Activated naive CD8-positive, alpha-beta T cell treated with anti-CD3 and anti-CD28 coated beads for 36 hours (primary cell): Measurements from ENCODE around the gene ST6GALNAC4. TPM values are rescaled to one million over a fixed set of nuclear protein-coding genes. Genes with fewer than 3 reads are reported as not detected.
A peak's percentile ranks its signal among the peaks of the same experiment; 100 is the strongest.

Source experiments
- DNase-seq: peaks from one replicate; pipeline ENCODE4 v3.0.0; 2021
- H3K27ac Mint-ChIP-seq: one replicate; pipeline ENCODE4 v1.8.0; 2022; ENCODE audit warnings: mild to moderate bottlenecking, moderate library complexity, mixed read lengths
- H3K27me3 Mint-ChIP-seq: one replicate; pipeline ENCODE4 v1.8.0; 2022; ENCODE audit warnings: mild to moderate bottlenecking, mixed read lengths
- H3K36me3 Mint-ChIP-seq: one replicate; pipeline ENCODE4 v1.8.0; 2021; ENCODE audit warnings: mild to moderate bottlenecking, mixed read lengths
- H3K4me1 Mint-ChIP-seq: one replicate; pipeline ENCODE4 v1.8.0; 2021; ENCODE audit warnings: mixed read lengths
- H3K4me3 Mint-ChIP-seq: one replicate; pipeline ENCODE4 v1.8.0; 2022; ENCODE audit warnings: mild to moderate bottlenecking, moderate library complexity, mixed read lengths
- H3K9me3 Mint-ChIP-seq: one replicate; pipeline ENCODE4 v1.8.0; 2022; ENCODE audit warnings: mixed read lengths
- total RNA-seq, 2 experiments: library from RNA; stranded (reverse); gene quantifications; one replicate each; pipeline ENCODE4 v1.2.3, GENCODE V29; 2021

Gene ST6GALNAC4
- total RNA-seq, 2 experiments from 2014 or later: 45.3 to 51.2 TPM

DNA sequence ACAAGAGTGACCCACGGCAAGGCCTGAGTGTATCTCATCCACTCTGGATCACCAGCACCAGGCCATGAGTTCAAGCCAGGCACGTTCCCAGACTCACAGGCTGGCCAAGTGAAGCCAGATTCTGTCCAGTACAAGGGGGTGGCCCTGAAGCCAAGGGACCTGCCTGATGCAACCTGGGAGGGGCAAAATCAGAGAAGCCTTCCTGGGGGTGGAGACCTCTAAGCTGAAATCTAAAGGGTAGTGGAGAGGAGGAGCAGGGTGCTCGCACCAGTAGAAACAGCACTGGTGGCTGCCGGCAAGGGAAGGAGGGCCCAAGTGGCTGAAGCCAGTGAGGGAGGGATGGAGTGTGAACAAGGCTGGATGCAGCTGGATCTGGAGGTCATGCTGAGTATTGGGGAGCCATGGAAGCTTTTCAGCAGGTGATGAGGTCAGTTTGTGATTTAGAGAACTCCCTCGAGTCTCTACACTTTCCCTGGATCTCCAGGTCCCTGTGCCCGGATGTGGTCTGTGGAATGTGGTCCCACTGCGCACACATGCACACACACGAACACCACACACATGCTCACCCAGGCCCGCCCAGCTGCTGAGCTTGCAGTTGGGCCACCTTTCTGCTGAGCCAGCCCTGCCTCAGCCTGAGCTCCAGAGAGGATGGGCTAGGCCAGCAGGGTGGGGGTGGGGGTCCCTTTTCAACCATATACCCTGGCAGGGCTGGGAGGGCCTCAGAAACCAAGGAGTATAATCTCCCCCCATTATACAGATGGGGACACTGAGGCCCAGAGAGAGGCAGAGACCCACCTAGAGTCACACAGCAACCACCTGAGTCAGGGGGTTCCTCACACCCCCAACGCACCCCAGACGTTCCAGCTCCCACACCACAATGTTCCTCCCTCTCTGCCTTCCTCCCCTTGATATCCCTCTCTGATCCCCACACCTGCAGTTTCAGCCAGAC is 12.1 kb upstream of the ST6GALNAC4 start:
- DNase-seq: no peak
- peaks cover 16% of the 10 kb centered on the region for H3K4me1 Mint-ChIP-seq
- H3K27ac Mint-ChIP-seq: no peak overlapping the region
- peaks cover 5% of the 10 kb centered on the region for H3K27me3 Mint-ChIP-seq
- peaks cover 4% of the 10 kb centered on the region for H3K36me3 Mint-ChIP-seq
- no peak overlapping the region for H3K4me3 Mint-ChIP-seq
- no peaks in the 10 kb centered on the region for H3K9me3 Mint-ChIP-seq

DNA sequence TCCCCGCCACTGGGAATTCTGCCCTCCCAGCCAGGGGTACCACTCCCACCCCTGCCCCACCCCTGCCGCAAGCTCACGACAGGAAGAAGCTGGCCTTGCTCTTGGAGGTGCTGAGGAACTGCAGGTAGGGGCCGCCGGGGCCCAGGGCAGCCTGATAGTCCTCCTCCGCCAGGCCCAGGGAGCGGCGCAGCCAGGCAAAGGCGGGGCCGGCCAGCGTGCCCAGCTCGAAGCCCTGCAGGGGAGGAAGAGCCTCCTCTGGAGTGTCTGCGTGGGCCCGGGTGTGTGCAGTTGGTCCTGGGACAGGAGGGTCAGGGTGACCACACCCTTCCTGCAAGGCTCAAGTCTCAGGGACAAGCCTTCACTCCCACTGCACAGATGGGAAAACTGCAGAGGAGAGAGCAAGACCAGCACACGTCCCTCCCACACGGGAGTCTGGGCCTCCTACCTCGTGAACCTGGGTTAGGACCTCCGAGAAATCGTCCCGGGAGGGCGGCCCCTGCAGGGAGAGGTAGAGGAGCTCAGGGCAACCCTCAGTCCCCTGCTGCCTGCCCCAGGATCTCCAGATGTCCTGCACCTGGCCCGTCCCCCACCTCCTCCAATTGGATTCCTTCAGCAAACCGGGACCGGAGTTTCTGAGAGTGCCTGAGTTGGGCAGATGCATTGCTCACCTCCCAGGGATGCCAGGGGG is 11.3 kb upstream of the ST6GALNAC4 start:
- no peak for DNase-seq
- peaks cover 5% of the 10 kb centered on the region for H3K27me3 Mint-ChIP-seq
- no peaks in the 10 kb centered on the region for H3K9me3 Mint-ChIP-seq
- H3K4me1 Mint-ChIP-seq: peaks cover 16% of the 10 kb centered on the region
- H3K36me3 Mint-ChIP-seq: peaks cover 3% of the 10 kb centered on the region
- no peak overlapping the region for H3K4me3 Mint-ChIP-seq
- no peak overlapping the region for H3K27ac Mint-ChIP-seq

DNA sequence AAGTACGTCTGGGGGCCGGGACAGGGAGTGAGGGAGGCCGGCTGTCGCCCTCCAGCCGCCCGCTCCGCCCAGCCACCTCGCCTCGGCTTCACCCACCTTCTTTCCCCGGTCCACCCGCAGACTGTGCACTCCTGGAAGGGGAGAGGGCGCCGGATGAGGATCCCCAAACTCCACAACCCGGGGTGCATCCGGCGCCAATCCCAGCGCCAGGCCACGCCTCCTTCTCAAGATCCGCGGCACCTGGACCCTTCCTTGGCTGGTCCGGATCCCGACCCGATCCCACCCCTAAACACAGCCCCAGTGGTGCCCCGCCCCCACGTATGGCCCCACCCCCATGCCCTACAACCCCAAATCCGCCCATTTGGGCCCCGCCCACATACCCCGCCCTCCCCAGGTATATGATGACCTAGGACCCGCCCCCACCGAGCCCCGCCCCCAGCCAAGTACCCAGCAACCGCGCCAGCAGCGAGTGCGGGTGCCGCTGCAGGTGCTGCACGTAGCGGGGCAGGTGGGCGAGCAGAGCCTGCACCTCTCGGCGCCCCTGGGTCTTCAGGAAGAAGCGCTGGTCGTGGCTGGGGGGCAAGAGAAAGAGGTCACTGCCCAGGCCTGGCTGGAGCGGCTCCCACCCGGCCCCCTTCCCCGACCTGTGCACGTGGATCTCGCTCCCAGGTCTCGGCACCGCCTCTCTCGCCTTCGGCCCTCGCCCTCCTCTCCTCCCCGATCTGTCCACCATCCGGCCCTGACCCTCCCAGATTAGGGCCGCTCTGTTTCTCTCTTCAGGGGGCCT is 10.6 kb upstream of the ST6GALNAC4 start:
- Mint-ChIP-seq H3K27me3 (peaks cover 5% of the 10 kb centered on the region), H3K4me3 (peak overlapping the region; percentile 75)

DNA sequence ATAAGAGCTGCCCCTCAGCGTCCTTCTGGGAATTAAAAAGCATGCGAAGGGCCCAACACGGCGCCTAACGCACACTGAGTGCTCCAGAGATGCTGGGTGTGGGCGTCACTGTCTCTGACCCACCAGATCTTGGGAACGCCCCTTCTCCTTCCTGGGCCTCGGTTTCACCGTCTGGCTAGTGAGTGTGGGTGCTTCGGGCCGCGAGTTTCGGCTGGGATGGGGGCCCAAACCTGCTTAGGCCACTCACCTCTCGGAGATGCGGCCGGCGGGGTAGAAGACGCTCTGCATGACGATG is 10.0 kb upstream of the ST6GALNAC4 start:
- Mint-ChIP-seq H3K4me3 (peak overlapping the region; percentile 75), H3K4me1 (peaks cover 19% of the 10 kb centered on the region), H3K27me3 (peaks cover 5% of the 10 kb centered on the region), H3K27ac (no peak overlapping the region), H3K9me3 (no peaks in the 10 kb centered on the region), H3K36me3 (no peaks in the 10 kb centered on the region)
- DNase-seq: no peak

More for the DNA sequence above, 10.6 kb upstream of the ST6GALNAC4 start:
- Mint-ChIP-seq H3K36me3 (no peaks in the 10 kb centered on the region), H3K27ac (no peak overlapping the region), H3K9me3 (no peaks in the 10 kb centered on the region), H3K4me1 (peaks cover 16% of the 10 kb centered on the region)
- peak; percentile 56 for DNase-seq

DNA sequence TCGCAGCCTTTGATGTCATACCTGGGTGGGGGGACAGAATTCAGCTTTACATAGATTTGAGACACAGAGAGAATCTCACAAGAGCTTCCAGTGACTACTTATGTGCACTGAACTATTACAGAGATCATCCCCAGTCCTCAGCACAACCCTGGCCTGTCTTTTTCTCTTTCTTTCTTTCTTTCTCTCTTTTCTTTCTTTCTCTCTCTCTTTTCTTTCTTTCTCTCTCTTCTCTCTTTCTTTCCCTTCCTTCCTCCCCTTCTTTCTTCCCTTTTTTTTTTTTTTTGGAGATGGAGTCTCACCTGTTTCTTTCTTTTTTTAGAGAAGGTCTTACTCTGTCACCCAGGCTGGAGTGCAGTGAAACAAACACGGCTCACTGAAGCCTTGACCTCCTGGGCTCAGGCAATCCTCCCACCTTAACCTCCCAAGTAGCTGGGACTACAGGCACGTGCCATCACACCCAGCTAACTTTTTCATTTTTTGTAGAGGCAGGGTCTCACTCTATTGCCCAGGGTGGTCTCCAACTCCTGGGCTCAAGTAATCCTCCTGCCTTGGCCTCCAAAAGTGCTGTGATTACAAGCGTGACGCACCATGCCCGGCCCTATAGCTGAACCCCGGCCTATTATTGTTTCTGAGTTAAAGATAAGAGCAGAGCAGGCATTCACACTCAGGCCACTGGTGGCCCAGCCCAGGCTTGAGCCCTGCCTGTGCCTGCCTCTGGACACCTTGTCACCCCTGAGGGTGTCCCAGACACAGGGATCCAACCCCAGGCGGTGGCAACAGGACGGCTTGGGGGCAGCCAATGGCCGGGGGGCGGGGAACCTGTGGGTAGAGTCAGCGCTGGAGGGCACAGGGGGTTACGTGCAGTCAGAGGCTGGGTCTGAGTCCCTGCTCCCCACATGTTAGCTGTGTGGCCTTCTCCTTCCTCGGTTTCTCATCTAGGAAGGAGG is 9.4 kb upstream of the ST6GALNAC4 start:
- Mint-ChIP-seq H3K9me3 (no peaks in the 10 kb centered on the region), H3K27ac (no peak overlapping the region), H3K27me3 (peaks cover 5% of the 10 kb centered on the region), H3K4me1 (peaks cover 17% of the 10 kb centered on the region), H3K4me3 (peak overlapping the region; percentile 37), H3K36me3 (no peaks in the 10 kb centered on the region)
- no peak for DNase-seq

DNA sequence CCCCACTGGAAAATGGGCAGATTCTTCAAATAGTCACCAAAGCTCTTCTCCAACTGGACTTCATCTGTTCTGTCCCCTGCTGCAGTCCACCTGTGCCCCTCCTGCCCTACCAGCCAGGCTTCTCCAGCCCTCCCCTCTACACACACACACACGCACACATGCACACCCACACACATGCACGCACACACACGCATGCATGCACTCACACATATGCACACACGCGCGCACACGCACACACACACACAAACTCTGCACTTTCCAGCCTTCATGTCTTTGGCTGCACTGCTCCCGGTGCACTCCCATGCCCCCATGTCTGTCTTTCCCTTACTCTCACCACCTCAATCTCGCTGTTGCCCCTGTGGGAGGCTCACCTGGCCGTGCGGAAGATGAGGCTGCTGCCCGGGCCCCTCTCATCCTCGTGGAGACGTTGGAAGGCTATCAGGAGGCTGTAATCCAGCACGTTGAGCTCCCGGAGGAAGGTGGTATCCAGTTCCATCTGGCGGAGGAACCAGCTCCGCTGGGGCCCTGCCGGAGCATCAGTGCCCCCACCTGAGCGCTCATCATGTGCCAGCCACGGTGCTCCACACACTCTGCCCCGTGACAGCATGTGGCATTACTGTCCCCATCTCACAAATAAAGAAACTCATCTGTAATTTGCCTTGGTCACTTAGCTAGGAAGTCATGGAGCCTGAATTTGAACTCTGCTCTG is 8.0 kb upstream of the ST6GALNAC4 start:
- no peak overlapping the region for H3K27ac Mint-ChIP-seq
- H3K9me3 Mint-ChIP-seq: no peaks in the 10 kb centered on the region

DNA sequence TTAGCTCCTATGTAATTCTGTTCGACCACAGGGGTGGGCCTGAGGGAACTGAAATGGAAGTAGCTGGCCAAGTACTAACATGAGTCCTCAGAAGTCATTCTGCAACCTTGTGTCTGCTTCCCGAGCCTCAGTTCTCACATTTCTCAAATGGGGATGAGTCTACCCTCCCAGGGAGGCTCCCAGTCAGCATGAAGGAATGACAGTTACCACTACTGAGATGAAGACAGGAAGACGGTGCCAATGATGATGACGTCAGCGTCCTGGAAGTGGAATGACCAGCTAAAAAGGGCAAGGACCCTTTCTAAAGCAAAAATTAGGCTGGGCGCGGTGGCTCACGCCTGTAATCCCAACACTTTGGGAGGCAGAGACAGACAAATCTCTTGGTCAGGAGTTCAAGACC is 6.9 kb upstream of the ST6GALNAC4 start:
- Mint-ChIP-seq H3K4me1 (peaks cover 21% of the 10 kb centered on the region), H3K27me3 (peaks cover 5% of the 10 kb centered on the region), H3K27ac (no peak overlapping the region), H3K9me3 (no peaks in the 10 kb centered on the region), H3K36me3 (no peaks in the 10 kb centered on the region), H3K4me3 (no peak overlapping the region)
- DNase-seq: no peak

More for the DNA sequence above, 8.0 kb upstream of the ST6GALNAC4 start:
- H3K4me1 Mint-ChIP-seq: peaks cover 13% of the 10 kb centered on the region
- H3K27me3 Mint-ChIP-seq: peaks cover 5% of the 10 kb centered on the region
- no peaks in the 10 kb centered on the region for H3K36me3 Mint-ChIP-seq
- H3K4me3 Mint-ChIP-seq: no peak overlapping the region
- DNase-seq: no peak

DNA sequence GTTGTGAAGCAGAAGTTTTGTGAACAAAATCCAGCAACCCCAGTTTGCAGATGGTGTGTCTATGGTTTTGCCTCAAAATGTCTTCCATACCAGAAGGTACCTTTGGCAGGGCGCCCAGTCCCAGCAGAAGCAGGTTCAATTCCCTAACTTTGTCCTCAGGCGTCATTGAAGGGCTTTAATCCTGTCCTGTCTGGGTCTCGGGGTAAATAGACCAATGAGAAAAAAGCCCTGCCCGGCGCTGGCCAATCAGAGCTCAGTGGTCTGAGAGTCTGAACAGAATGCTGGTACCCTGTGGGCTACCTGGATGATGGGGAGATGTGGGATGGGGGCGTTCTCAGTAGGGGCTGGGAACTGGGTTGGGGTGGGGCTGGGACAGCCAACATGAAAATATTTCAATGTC is 6.2 kb upstream of the ST6GALNAC4 start:
- H3K9me3 Mint-ChIP-seq: no peaks in the 10 kb centered on the region
- H3K27me3 Mint-ChIP-seq: peaks cover 5% of the 10 kb centered on the region
- H3K36me3 Mint-ChIP-seq: no peaks in the 10 kb centered on the region
- DNase-seq: no peak
- H3K27ac Mint-ChIP-seq: no peak overlapping the region
- H3K4me3 Mint-ChIP-seq: no peak overlapping the region
- peaks cover 26% of the 10 kb centered on the region for H3K4me1 Mint-ChIP-seq

DNA sequence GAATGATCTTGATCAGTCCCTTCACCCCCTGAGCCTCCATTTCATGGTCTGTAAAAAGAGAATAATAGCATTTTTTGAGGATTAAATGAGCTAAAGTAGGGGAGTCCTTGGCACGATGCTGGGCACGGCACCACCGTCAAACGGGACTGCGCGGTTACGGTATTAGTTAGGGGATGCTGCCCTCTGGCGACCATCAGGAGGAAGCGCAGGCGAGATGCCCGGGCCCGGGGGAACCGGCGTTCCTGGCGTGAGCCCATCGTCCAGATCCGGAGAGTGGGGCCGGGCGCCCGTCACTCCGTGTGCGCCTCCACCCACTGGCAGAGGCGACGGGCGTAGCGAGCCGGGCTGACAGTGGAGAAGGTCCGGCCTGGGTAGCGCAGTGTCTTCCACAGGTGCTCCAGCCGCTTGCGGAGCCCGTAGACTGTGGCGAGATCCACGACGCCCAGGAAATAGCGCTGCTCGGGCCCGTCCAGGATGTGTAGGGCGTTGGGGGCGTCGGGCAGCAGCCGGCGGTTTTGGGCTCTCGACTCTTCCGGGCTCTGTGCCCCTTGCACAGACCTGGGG is 4.8 kb upstream of the ST6GALNAC4 start:
- Mint-ChIP-seq H3K36me3 (no peaks in the 10 kb centered on the region), H3K4me3 (peak overlapping the region; percentile 47), H3K4me1 (peaks cover 35% of the 10 kb centered on the region), H3K27ac (no peak overlapping the region), H3K27me3 (peaks cover 5% of the 10 kb centered on the region), H3K9me3 (no peaks in the 10 kb centered on the region)
- DNase-seq: peak; percentile 72

DNA sequence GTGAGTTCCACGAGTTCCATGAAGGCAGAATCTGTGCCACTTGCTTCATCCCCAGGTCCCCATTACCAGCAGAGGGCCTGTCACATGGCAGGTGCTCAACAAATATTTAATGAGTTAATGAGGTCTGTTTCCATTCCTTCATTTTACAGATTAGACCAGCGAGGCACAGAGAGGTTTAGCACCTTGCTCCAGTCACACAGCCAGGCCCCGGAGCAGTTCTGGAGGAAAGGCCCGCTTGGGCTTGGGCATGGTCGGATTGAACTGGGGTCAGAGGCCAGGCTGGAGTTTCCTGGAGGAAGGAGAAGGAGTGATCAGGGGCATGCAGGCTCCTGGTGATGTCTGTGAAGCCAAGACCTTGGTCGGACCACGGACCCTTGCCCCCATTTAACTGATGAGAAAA is 4.0 kb upstream of the ST6GALNAC4 start:
- H3K4me1 Mint-ChIP-seq: peaks cover 35% of the 10 kb centered on the region
- peaks cover under 1% of the 10 kb centered on the region for H3K27me3 Mint-ChIP-seq
- no peaks in the 10 kb centered on the region for H3K36me3 Mint-ChIP-seq
- H3K4me3 Mint-ChIP-seq: no peak overlapping the region
- H3K9me3 Mint-ChIP-seq: no peaks in the 10 kb centered on the region
- no peak overlapping the region for H3K27ac Mint-ChIP-seq
- no peak for DNase-seq

DNA sequence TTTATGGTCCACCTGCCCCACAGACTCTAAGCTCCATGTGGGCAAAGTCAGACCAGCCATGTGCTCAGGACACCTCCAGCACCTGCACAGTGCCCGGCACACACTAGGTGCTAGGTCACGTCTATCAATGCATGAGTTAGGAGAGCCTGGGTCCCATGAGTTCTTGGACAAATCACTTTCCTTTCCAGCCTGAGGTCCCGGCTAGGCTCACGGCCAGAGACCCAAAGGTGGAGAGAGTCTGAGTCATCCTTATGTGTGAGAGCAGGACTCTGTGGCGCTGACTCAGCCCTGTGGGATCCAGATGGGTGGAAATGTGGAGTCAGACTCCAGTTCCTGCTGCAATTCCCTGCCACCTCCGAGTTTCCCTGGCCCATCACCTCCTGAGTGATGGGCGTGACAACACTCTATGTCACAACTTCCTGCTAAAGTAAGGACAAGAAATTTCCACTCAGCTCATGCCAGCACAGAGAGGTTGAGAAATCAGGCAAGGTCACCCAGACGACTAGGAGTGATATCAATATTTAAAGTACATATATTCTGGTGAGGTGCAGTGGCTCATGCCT is 2.5 kb upstream of the ST6GALNAC4 start:
- H3K4me3 Mint-ChIP-seq: no peak overlapping the region
- no peaks in the 10 kb centered on the region for H3K9me3 Mint-ChIP-seq
- H3K36me3 Mint-ChIP-seq: no peaks in the 10 kb centered on the region
- peak overlapping the region; percentile 3 for H3K27ac Mint-ChIP-seq
- H3K4me1 Mint-ChIP-seq: peaks cover 42% of the 10 kb centered on the region
- peak; percentile 54 for DNase-seq
- H3K27me3 Mint-ChIP-seq: no peaks in the 10 kb centered on the region

DNA sequence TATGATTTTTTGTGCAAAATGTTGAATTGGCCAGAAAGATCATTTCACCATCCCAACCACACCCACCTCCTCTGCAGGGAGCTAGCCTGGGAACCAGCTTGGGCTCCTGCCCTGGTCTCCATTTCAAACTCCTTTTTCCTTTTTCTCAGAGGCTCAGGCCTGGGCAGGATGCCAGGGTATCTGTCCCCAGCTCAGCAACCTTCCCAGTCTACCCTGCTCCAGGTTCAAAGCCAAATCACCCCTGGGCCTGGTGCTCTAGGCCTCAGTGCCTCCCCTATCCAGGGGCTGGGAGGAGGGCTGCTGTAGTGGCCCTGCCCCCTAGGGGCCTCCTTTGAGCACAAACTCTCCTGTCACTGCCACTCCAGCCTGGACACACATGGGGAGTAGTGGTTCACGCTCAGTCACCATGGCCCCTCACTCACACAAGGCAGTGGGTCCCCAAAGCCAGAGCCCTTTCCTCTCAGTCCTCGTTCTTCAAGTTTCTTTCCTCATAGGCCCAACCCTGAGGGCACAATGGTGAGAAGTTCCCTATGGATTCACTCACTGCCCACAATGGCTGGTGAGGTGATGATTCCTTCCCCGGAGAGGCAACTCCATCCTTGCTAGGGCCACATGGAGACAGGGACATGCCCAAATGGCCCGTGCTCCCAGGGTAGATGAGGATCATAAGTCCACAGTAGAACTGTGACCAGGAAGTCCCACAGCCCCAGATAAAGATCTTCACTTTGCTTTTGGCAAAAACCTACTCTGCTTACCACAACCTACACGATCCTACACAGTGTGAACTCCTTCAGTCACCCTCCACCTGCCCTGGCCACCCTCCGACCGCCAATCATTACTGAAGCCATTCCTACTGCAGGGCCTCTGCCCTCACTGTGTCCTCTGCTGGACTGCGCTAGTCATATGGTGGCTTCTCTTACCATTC is 1.6 kb upstream of the ST6GALNAC4 start:
- no peaks in the 10 kb centered on the region for H3K27me3 Mint-ChIP-seq
- peaks cover 6% of the 10 kb centered on the region for H3K36me3 Mint-ChIP-seq
- H3K27ac Mint-ChIP-seq: peak overlapping the region; percentile 13
- H3K9me3 Mint-ChIP-seq: no peaks in the 10 kb centered on the region
- H3K4me1 Mint-ChIP-seq: peaks cover 47% of the 10 kb centered on the region
- H3K4me3 Mint-ChIP-seq: no peak overlapping the region
- DNase-seq: no peak
